IPS-NIHi7 (cell line): ENCODE data around the gene PTN.
"Not testable (repeated sequence)": the region's sequence is repeated elsewhere in the genome, so short reads cannot be mapped to it uniquely, and the experiment has no call there.

Experiments used
- DNase-seq: peaks from one replicate; pipeline ENCODE4 v3.0.0; 2012; ENCODE audit warnings: mixed read lengths; ENCODE audit errors: extremely low spot score

Gene PTN

GRCh38 chr7:137181619-137182018, 161.9 kb downstream of the PTN start:
- DNase-seq, result not testable (repeated sequence)
